Stomach (tissue), 19 donors: ENCODE measurements around the gene ZPR1. TPM values are rescaled to one million over a fixed set of nuclear protein-coding genes. Genes with fewer than 3 reads are reported as not detected.

Experiments
- DNase-seq, 2 donors: peaks; one replicate each; pipeline versions ENCODE4 v3.0.0 to v3.0.0-alpha.2; 2013 to 2019
- H3K27ac ChIP-seq, 5 donors: fragments of 200-600 bp in 4 of 5; sonication (generic) in 4 of 5; one replicate each; pipeline ENCODE4 v1.5.1; 2013 to 2019; ENCODE audit warnings: mild to moderate bottlenecking in 1 of 5, moderate library complexity in 1 of 5
- H3K27me3 ChIP-seq, 3 donors: fragments of 200-600 bp; sonication (generic); one replicate each; pipeline ENCODE4 v1.5.1; 2017 to 2019; ENCODE audit warnings: mixed run types in 1 of 3
- H3K36me3 ChIP-seq, 4 donors: fragments of 200-600 bp; sonication (generic); 1 replicate in 3 of 4; 2 replicates in 1 of 4; pipeline ENCODE4 v1.5.1; 2016 to 2019
- H3K4me1 ChIP-seq, 4 donors: fragments of 200-600 bp; sonication (generic); one replicate each; pipeline ENCODE4 v1.5.1; 2016 to 2019
- H3K4me3 ChIP-seq, 4 donors: fragments of 200-600 bp; sonication (generic) in 3 of 4; one replicate each; pipeline ENCODE4 v1.5.1; 2016 to 2019; ENCODE audit warnings: mild to moderate bottlenecking in 1 of 4
- H3K9me3 ChIP-seq, 4 donors: fragments of 200-600 bp; sonication (generic); one replicate each; pipeline ENCODE4 v1.5.1; 2016 to 2019
- CTCF ChIP-seq, 7 experiments: fragments of 450-650 bp in 4 of 7; fragments of 200-600 bp in 3 of 7; sonication (generic) in 3 of 7; IDR thresholded peaks; one replicate each; pipeline ENCODE4 v1.5.1; 2016 to 2019; ENCODE audit warnings: antibody characterized with exemption in 7 of 7, control low read depth in 2 of 7, mild to moderate bottlenecking in 1 of 7
- EP300 ChIP-seq: sonication (generic); formaldehyde crosslinking; IDR thresholded peaks from one replicate; pipeline ENCODE4 v1.6.1; 2017; ENCODE audit warnings: antibody characterized with exemption
- POLR2A ChIP-seq, 4 donors: fragments of 450-650 bp; IDR thresholded peaks; one replicate each; pipeline ENCODE4 v1.6.1; 2016; ENCODE audit warnings: antibody characterized with exemption in 4 of 4, control low read depth in 2 of 4, mild to moderate bottlenecking in 1 of 4, moderate library complexity in 1 of 4
- POLR2AphosphoS5 ChIP-seq, 3 donors: sonication (generic); formaldehyde crosslinking; IDR thresholded peaks; one replicate each; pipeline ENCODE4 v1.6.1; 2016; ENCODE audit warnings: antibody characterized with exemption in 3 of 3
- WGBS, 5 donors: extraction: QIAGEN DNeasy Blood & Tissue Kit in 3 of 5; methylation state at CpG; one replicate each; pipeline versions ENCODE4 v1.1.5 to v1.1.7; 2013 to 2018; 5-methylcytosine and 5-hydroxymethylcytosine counted together
- intact Hi-C: fragments of 100-400 bp; cut with DNase I; formaldehyde crosslinking; loops from one replicate; pipeline ENCODE4 v1.15.1; 2023; ENCODE audit warnings: low total_unique reads
- long read RNA-seq, 10 donors: transcript quantifications; one replicate each; lab custom pipeline, GENCODE V29; 2026
- polyA plus RNA-seq, 3 donors: library from polyadenylated mRNA; stranded (reverse); fragments of 200-250 nt; gene quantifications; one replicate each; pipeline ENCODE4 v1.2.3, GENCODE V29; 2013
- total RNA-seq, 5 donors: library from RNA; depleted of rRNA; stranded (reverse); fragments of >200 nt; gene quantifications; one replicate each; pipeline versions ENCODE4 v1.1.0 to v1.2.3, GENCODE V29; 2014 to 2016
- donor health status: healthy with polysubstance abuse.
- donor health status: Bipolar disorder and iron deficiency.
- donor health status: healthy.

The ZPR1 gene, protein sequence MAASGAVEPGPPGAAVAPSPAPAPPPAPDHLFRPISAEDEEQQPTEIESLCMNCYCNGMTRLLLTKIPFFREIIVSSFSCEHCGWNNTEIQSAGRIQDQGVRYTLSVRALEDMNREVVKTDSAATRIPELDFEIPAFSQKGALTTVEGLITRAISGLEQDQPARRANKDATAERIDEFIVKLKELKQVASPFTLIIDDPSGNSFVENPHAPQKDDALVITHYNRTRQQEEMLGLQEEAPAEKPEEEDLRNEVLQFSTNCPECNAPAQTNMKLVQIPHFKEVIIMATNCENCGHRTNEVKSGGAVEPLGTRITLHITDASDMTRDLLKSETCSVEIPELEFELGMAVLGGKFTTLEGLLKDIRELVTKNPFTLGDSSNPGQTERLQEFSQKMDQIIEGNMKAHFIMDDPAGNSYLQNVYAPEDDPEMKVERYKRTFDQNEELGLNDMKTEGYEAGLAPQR
- total RNA-seq (10 to 100 TPM; 19.3 to 54.9 (median 25.7) TPM), polyA plus RNA-seq (10 to 100 TPM; 17.8 to 34.8 (median 19.4) TPM)
- long read RNA-seq, donor 1, full-length matches to known transcripts, result 2 of 2 reads
- long read RNA-seq, donor 1, partial matches to known transcripts, result 0 of 2 reads
- long read RNA-seq, donor 1, other reads (novel, unspliced or antisense), result 0 of 2 reads
- long read RNA-seq, donor 2, full-length matches to known transcripts, result 13 of 13 reads
- long read RNA-seq, donor 2, partial matches to known transcripts, result 0 of 13 reads
- long read RNA-seq, donor 2, other reads (novel, unspliced or antisense), result 0 of 13 reads
- long read RNA-seq, donor 3, full-length matches to known transcripts, result 3 of 3 reads
- long read RNA-seq, donor 3, partial matches to known transcripts, result 0 of 3 reads
- long read RNA-seq, donor 3, other reads (novel, unspliced or antisense), result 0 of 3 reads
- long read RNA-seq, donor 4, full-length matches to known transcripts, result 1 of 1 reads
- long read RNA-seq, donor 4, partial matches to known transcripts, result 0 of 1 reads
- long read RNA-seq, donor 4, other reads (novel, unspliced or antisense), result 0 of 1 reads
- long read RNA-seq, donor 5, full-length matches to known transcripts, result 5 of 5 reads
- long read RNA-seq, donor 5, partial matches to known transcripts, result 0 of 5 reads
- long read RNA-seq, donor 5, other reads (novel, unspliced or antisense), result 0 of 5 reads
- long read RNA-seq, donor 6, full-length matches to known transcripts, result 10 of 10 reads
- long read RNA-seq, donor 6, partial matches to known transcripts, result 0 of 10 reads
- long read RNA-seq, donor 6, other reads (novel, unspliced or antisense), result 0 of 10 reads
- long read RNA-seq, donor 7, full-length matches to known transcripts, result 4 of 4 reads
- long read RNA-seq, donor 7, partial matches to known transcripts, result 0 of 4 reads
- long read RNA-seq, donor 7, other reads (novel, unspliced or antisense), result 0 of 4 reads
- long read RNA-seq, donor 8, full-length matches to known transcripts, result 10 of 10 reads
- long read RNA-seq, donor 8, partial matches to known transcripts, result 0 of 10 reads
- long read RNA-seq, donor 8, other reads (novel, unspliced or antisense), result 0 of 10 reads
- long read RNA-seq, donor 9, full-length matches to known transcripts, result 3 of 3 reads
- long read RNA-seq, donor 9, partial matches to known transcripts, result 0 of 3 reads
- long read RNA-seq, donor 9, other reads (novel, unspliced or antisense), result 0 of 3 reads
- long read RNA-seq, donor 10, full-length matches to known transcripts, result 4 of 4 reads
- long read RNA-seq, donor 10, partial matches to known transcripts, result 0 of 4 reads
- long read RNA-seq, donor 10, other reads (novel, unspliced or antisense), result 0 of 4 reads

GRCh38 chr11:116787786-116788486, at the start of gene ZPR1:
ZPR1 (minus strand) TSS chr11:116788023; CDS start chr11:116787990, 33 bp downstream.
- DNase-seq, result peak; percentile 89 to 95
- peak in 1 of 4 donors; percentile 66 for TF ChIP-seq POLR2A (IDR thresholded peaks at IDR 0.05)
- TF ChIP-seq POLR2AphosphoS5 (IDR thresholded peaks at IDR 0.05), result peak; percentile 48 to 86 (median 84)
- TF ChIP-seq EP300, result no peak
- peak in 1 of 7 experiments; percentile 6 for TF ChIP-seq CTCF (IDR thresholded peaks at IDR 0.05)
- Histone ChIP-seq H3K9me3 (no peaks in the 10 kb centered on the region), H3K27me3 (no peaks in the 10 kb centered on the region), H3K36me3 (peaks cover 30 to 39% (median 37%) of the 10 kb centered on the region in 4 donors), H3K4me1 (peaks cover 11 to 42% (median 37%) of the 10 kb centered on the region in 4 donors), H3K4me3 (peak within 1 kb of the TSS; percentile 78 to 99 (median 94)), H3K27ac (peak within 1 kb of the TSS; percentile 75 to 96 (median 91))
- WGBS, 5 donors, result 1% methylated on average over 21 to 56 of the region's 56 CpGs
- intact Hi-C loops, result loop anchor here (5.0 kb wide), 1 partner anchor 49 kb away; the partner anchor contains the start of gene APOA1

DNA sequence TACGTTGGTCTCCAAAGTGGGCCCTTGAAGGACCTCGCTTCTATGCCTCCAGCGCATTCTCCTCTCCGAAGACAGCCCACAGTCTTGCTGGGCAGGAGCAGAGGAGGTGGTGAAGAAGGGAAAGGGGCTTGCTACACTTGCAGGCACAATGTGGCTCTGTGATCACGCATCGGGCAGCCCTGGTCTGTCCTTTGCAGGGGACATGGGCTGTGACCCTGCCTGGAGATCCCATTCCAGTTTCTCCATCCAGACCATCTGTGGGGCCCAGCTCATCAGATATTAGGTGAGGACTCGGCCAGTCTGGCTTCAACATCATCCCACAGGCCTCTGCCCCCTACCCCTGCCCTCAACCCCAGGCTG, 48.8 kb upstream of the ZPR1 start:
- H3K27ac ChIP-seq, result peak overlapping the region in 2 of 5 donors; percentile 81 to 88
- H3K4me1 ChIP-seq, result peaks cover 19 to 47% (median 43%) of the 10 kb centered on the region in 4 donors
- TF ChIP-seq EP300, result no peak
- no peak for TF ChIP-seq POLR2AphosphoS5 (IDR thresholded peaks at IDR 0.05)
- TF ChIP-seq CTCF (IDR thresholded peaks at IDR 0.05), result no peak
- no peak for TF ChIP-seq POLR2A (IDR thresholded peaks at IDR 0.05)
- DNase-seq, result no peak
- no peak overlapping the region for H3K4me3 ChIP-seq
- H3K36me3 ChIP-seq, result no peaks in the 10 kb centered on the region
- 80 to 90% (median 89%) methylated on average over 4 to 7 of the region's 7 CpGs for WGBS, 5 donors
- no peaks in the 10 kb centered on the region for H3K9me3 ChIP-seq
- intact Hi-C loops, result loop anchor here (5.0 kb wide), 1 partner anchor 49 kb away; the partner anchor contains the start of gene ZPR1
- no peaks in the 10 kb centered on the region for H3K27me3 ChIP-seq

DNA sequence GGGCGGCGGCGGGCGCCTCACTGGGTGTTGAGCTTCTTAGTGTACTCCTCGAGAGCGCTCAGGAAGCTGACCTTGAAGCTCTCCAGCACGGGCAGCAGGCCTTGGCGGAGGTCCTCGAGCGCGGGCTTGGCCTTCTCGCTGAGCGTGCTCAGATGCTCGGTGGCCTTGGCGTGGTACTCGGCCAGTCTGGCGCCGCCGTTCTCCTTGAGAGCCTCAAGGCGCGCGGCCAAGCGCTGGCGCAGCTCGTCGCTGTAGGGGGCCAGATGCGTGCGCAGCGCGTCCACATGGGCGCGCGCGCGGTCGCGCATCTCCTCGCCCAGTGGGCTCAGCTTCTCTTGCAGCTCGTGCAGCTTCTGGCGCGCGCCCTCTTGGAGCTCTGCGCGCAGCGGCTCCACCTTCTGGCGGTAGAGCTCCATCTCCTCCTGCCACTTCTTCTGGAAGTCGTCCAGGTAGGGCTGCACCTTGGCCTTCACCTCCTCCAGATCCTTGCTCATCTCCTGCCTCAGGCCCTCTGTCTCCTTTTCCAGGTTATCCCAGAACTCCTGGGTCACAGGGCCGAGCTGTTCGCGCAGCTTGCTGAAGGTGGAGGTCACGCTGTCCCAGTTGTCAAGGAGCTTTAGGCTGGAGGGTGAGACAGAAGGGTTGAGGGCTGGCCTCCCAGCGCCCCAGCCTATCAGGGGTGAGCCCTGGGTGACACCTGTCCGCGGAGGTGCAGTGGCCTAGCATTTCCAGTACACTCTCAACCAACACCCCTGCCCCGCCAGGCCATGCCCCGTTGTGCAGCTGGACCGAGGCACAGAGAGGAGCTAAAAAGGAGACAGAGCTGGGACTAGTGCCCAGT, 48.2 kb upstream of the ZPR1 start:
- WGBS, 5 donors, result 5 to 14% (median 10%) methylated on average over 22 to 57 of the region's 57 CpGs
- Histone ChIP-seq H3K27me3 (no peaks in the 10 kb centered on the region), H3K9me3 (no peaks in the 10 kb centered on the region), H3K27ac (peak overlapping the region; percentile 53 to 88 (median 81)), H3K4me3 (peak overlapping the region; percentile 35 to 53 (median 38)), H3K36me3 (no peaks in the 10 kb centered on the region), H3K4me1 (peaks cover 19 to 48% (median 44%) of the 10 kb centered on the region in 4 donors)
- TF ChIP-seq CTCF (IDR thresholded peaks at IDR 0.05) (peak in 5 of 7 experiments; percentile 42 to 81 (median 61)), POLR2A (IDR thresholded peaks at IDR 0.05) (no peak), POLR2AphosphoS5 (IDR thresholded peaks at IDR 0.05) (peak; percentile 46 to 77 (median 61))
- peak; percentile 91 to 96 for DNase-seq
- intact Hi-C loops, result loop anchor here (5.0 kb wide), 1 partner anchor 49 kb away; the partner anchor contains the start of gene ZPR1
